ENCODE results near the gene PPP1R9A.
"Not testable (repeated sequence)": the region's sequence is repeated elsewhere in the genome, so short reads cannot be mapped to it uniquely, and the experiment has no call there.

PPP1R9A gene

GRCh38 chr7:94980418-94981142 lies 73.2 kb downstream of the PPP1R9A start:
- no peak overlapping the region for H3K27ac ChIP-seq (ENCODE audit: low read depth, low read length)
- H3K4me3 ChIP-seq (ENCODE audit: low read depth, low read length): no peak overlapping the region
- H3K9me3 ChIP-seq (ENCODE audit: control insufficient read depth, insufficient read depth, low read length): no peaks in the 10 kb centered on the region

GRCh38 chr7:94995921-94996320 lies 88.5 kb downstream of the PPP1R9A start:
- Histone ChIP-seq H3K4me1 (ENCODE audit: control insufficient read depth, insufficient read depth, low read length) (peaks cover 15% of the 10 kb centered on the region), H3K36me3 (ENCODE audit: control insufficient read depth, insufficient read depth, low read length) (no peaks in the 10 kb centered on the region), H3K27me3 (ENCODE audit: control insufficient read depth, insufficient read depth, low read length) (no peaks in the 10 kb centered on the region), H3K4me3 (ENCODE audit: low read depth, low read length) (no peak overlapping the region), H3K9ac (ENCODE audit: low read depth, low read length) (no peak overlapping the region), H3K27ac (ENCODE audit: low read depth, low read length) (no peak overlapping the region), H3K9me3 (ENCODE audit: control insufficient read depth, insufficient read depth, low read length) (no peaks in the 10 kb centered on the region)

More at GRCh38 chr7:94980418-94981142, 73.2 kb downstream of the PPP1R9A start:
- Histone ChIP-seq H3K36me3 (ENCODE audit: control insufficient read depth, insufficient read depth, low read length) (no peaks in the 10 kb centered on the region), H3K4me1 (ENCODE audit: control insufficient read depth, insufficient read depth, low read length) (no peaks in the 10 kb centered on the region), H3K9ac (ENCODE audit: low read depth, low read length) (no peak overlapping the region), H3K27me3 (ENCODE audit: control insufficient read depth, insufficient read depth, low read length) (no peaks in the 10 kb centered on the region)

- peaks cover 17% of the 10 kb centered on the region for H3K4me1 ChIP-seq (ENCODE audit: control insufficient read depth, insufficient read depth, low read length)
- no peak overlapping the region for H3K4me3 ChIP-seq (ENCODE audit: low read depth, low read length)
- H3K27me3 ChIP-seq (ENCODE audit: control insufficient read depth, insufficient read depth, low read length): no peaks in the 10 kb centered on the region
- H3K36me3 ChIP-seq (ENCODE audit: control insufficient read depth, insufficient read depth, low read length): no peaks in the 10 kb centered on the region
- no peak overlapping the region for H3K27ac ChIP-seq (ENCODE audit: low read depth, low read length)
- H3K9me3 ChIP-seq (ENCODE audit: control insufficient read depth, insufficient read depth, low read length): no peaks in the 10 kb centered on the region
- no peak overlapping the region for H3K9ac ChIP-seq (ENCODE audit: low read depth, low read length)
These were observed 89.0 kb downstream of the PPP1R9A start for GRCh38 chr7:94996369-94996768.

DNA sequence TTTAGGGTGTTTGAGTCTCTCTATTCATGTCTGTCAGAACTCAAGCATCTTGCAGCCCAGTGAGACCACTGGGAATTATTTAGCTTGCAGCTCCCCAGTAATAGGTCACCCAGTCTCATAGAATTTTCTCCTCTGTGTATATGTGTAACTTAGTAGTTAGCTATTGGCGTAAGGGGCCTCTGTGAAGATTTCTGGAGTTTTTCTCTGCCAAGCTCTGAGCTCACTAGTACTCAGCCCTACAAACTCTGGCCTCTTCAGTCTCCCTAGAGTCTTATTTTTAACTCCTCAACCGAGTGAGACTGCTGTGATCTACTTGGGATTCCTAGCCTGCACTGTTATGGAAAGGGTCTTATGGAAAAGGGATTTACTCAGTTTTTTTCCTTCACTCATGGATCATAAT lies 90.2 kb downstream of the PPP1R9A start:
- H3K27me3 ChIP-seq (ENCODE audit: control insufficient read depth, insufficient read depth, low read length): no peaks in the 10 kb centered on the region
- H3K9ac ChIP-seq (ENCODE audit: low read depth, low read length): no peak overlapping the region
- H3K9me3 ChIP-seq (ENCODE audit: control insufficient read depth, insufficient read depth, low read length): no peaks in the 10 kb centered on the region
- H3K4me1 ChIP-seq (ENCODE audit: control insufficient read depth, insufficient read depth, low read length): peaks cover 17% of the 10 kb centered on the region
- no peak overlapping the region for H3K4me3 ChIP-seq (ENCODE audit: low read depth, low read length)
- no peaks in the 10 kb centered on the region for H3K36me3 ChIP-seq (ENCODE audit: control insufficient read depth, insufficient read depth, low read length)
- H3K27ac ChIP-seq (ENCODE audit: low read depth, low read length): no peak overlapping the region

DNA sequence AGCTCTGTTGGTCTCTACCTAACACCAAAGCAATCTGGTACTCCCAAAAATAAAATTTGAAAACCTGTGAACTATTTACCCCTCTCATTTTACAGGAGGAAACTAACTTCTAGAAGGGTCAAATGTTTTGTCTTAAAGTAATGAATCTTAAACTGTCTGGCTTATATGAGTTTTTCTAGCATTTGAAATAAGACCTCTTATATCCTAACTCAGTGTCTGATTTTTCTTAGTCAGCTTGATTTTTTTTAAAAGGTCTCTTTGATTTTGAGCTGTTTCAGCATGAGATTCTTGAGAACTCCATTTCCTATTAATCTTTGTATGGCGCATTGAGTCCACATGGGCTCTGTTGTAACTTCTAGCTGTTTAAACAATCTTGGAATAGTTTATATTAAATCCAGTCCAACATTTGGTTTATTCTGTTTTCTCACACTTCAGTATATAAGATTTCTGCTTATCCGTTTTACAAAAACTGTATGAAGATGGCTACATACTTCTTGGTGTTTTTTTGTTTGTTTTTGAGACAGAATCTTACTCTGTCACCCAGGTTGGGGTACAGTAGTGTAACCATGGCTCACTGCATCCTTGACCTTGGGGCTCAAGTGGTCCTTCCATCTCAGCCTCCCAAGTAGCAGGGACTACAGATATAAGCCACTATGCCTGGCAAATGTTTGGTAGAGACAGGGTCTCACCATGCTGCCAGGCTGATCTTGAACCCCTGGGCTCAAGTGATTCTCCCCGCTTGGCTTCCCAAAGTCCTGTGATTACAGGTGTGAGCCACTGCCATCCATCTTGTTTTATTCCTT lies 91.1 kb downstream of the PPP1R9A start:
- Histone ChIP-seq H3K27ac (ENCODE audit: low read depth, low read length) (no peak overlapping the region), H3K9ac (ENCODE audit: low read depth, low read length) (no peak overlapping the region)

GRCh38 chr7:94999069-94999351 lies 91.6 kb downstream of the PPP1R9A start:
- Histone ChIP-seq H3K27ac (ENCODE audit: low read depth, low read length) (no peak overlapping the region), H3K4me3 (ENCODE audit: low read depth, low read length) (no peak overlapping the region), H3K27me3 (ENCODE audit: control insufficient read depth, insufficient read depth, low read length) (no peaks in the 10 kb centered on the region), H3K36me3 (ENCODE audit: control insufficient read depth, insufficient read depth, low read length) (no peaks in the 10 kb centered on the region), H3K4me1 (ENCODE audit: control insufficient read depth, insufficient read depth, low read length) (peaks cover 17% of the 10 kb centered on the region), H3K9me3 (ENCODE audit: control insufficient read depth, insufficient read depth, low read length) (no peaks in the 10 kb centered on the region), H3K9ac (ENCODE audit: low read depth, low read length) (no peak overlapping the region)

More for the DNA sequence above, 91.1 kb downstream of the PPP1R9A start:
- no peaks in the 10 kb centered on the region for H3K36me3 ChIP-seq (ENCODE audit: control insufficient read depth, insufficient read depth, low read length)
- H3K4me1 ChIP-seq (ENCODE audit: control insufficient read depth, insufficient read depth, low read length): peaks cover 17% of the 10 kb centered on the region
- no peaks in the 10 kb centered on the region for H3K9me3 ChIP-seq (ENCODE audit: control insufficient read depth, insufficient read depth, low read length)
- no peaks in the 10 kb centered on the region for H3K27me3 ChIP-seq (ENCODE audit: control insufficient read depth, insufficient read depth, low read length)
- no peak overlapping the region for H3K4me3 ChIP-seq (ENCODE audit: low read depth, low read length)

GRCh38 chr7:94999601-95000000 lies 92.2 kb downstream of the PPP1R9A start:
- not testable (repeated sequence) for H3K27ac ChIP-seq (ENCODE audit: low read depth, low read length); H3K9me3 ChIP-seq (ENCODE audit: control insufficient read depth, insufficient read depth, low read length); H3K27me3 ChIP-seq (ENCODE audit: control insufficient read depth, insufficient read depth, low read length); H3K9ac ChIP-seq (ENCODE audit: low read depth, low read length); H3K36me3 ChIP-seq (ENCODE audit: control insufficient read depth, insufficient read depth, low read length); H3K4me3 ChIP-seq (ENCODE audit: low read depth, low read length)
- H3K4me1 ChIP-seq (ENCODE audit: control insufficient read depth, insufficient read depth, low read length): peaks cover 17% of the 10 kb centered on the region

DNA sequence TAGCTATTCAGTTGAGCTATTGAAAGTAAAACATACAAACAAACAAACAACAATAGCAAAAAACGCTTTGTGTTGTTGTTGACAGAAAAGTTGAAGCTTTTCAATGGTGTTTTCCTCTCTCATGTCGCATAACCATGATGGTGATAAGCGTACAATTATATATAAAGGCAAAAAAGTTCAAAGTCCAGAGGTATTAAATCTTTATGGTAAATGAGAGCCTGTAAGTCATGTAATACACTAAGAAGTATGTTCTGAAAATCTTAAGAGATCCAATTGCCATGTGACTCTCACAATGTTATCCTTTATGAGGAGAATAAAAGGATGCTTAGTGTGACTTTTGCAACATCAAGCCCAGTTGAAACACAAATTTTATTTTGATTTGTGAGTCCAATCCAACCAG lies 93.9 kb downstream of the PPP1R9A start:
- no peaks in the 10 kb centered on the region for H3K9me3 ChIP-seq (ENCODE audit: control insufficient read depth, insufficient read depth, low read length)
- H3K27me3 ChIP-seq (ENCODE audit: control insufficient read depth, insufficient read depth, low read length): no peaks in the 10 kb centered on the region
- no peak overlapping the region for H3K4me3 ChIP-seq (ENCODE audit: low read depth, low read length)
- H3K36me3 ChIP-seq (ENCODE audit: control insufficient read depth, insufficient read depth, low read length): no peaks in the 10 kb centered on the region
- no peak overlapping the region for H3K9ac ChIP-seq (ENCODE audit: low read depth, low read length)
- H3K27ac ChIP-seq (ENCODE audit: low read depth, low read length): no peak overlapping the region
- H3K4me1 ChIP-seq (ENCODE audit: control insufficient read depth, insufficient read depth, low read length): peaks cover 17% of the 10 kb centered on the region

DNA sequence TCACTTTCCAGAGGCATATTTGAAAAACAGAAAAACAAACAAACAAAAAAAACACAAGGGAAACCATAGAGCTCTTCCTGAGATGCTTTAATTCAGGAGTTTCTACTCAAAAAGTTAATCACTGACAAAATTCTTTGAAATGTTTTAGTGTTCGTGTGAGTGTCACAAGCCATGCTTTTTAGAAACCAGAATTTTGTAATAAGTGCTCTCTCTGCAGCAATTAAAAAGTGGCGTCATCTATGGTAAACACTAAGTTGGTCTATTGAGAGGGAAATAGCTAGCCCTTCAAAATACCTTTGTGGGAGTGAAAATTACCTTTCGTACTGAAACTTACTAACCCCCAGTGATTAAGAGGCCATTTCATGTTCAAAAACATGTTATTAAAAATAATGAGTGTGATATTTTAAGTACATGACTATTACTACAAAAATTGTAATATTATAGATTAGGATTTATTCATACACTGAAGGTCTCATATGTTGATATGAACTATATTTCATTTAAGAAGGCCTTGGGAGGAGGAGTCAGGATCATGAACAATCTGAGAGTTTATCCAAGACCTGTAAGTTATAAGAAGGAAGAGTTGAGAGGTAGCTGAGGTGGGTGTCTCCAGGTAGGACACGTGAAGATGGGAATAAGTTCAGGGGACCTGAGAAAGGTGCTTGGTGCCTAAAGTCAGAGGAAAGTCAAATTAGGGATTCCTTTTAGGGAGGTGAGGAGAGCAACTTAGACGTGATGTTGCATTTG lies 94.6 kb downstream of the PPP1R9A start:
- Histone ChIP-seq H3K9ac (ENCODE audit: low read depth, low read length) (no peak overlapping the region), H3K36me3 (ENCODE audit: control insufficient read depth, insufficient read depth, low read length) (no peaks in the 10 kb centered on the region)

GRCh38 chr7:95002775-95003174 lies 95.4 kb downstream of the PPP1R9A start:
- Histone ChIP-seq H3K9me3 (ENCODE audit: control insufficient read depth, insufficient read depth, low read length) (no peaks in the 10 kb centered on the region), H3K9ac (ENCODE audit: low read depth, low read length) (no peak overlapping the region), H3K36me3 (ENCODE audit: control insufficient read depth, insufficient read depth, low read length) (no peaks in the 10 kb centered on the region), H3K27me3 (ENCODE audit: control insufficient read depth, insufficient read depth, low read length) (no peaks in the 10 kb centered on the region), H3K4me1 (ENCODE audit: control insufficient read depth, insufficient read depth, low read length) (peaks cover 13% of the 10 kb centered on the region), H3K27ac (ENCODE audit: low read depth, low read length) (no peak overlapping the region), H3K4me3 (ENCODE audit: low read depth, low read length) (no peak overlapping the region)

More for the DNA sequence above, 94.6 kb downstream of the PPP1R9A start:
- H3K27me3 ChIP-seq (ENCODE audit: control insufficient read depth, insufficient read depth, low read length): no peaks in the 10 kb centered on the region
- H3K4me1 ChIP-seq (ENCODE audit: control insufficient read depth, insufficient read depth, low read length): peaks cover 17% of the 10 kb centered on the region
- no peak overlapping the region for H3K27ac ChIP-seq (ENCODE audit: low read depth, low read length)
- no peak overlapping the region for H3K4me3 ChIP-seq (ENCODE audit: low read depth, low read length)
- H3K9me3 ChIP-seq (ENCODE audit: control insufficient read depth, insufficient read depth, low read length): no peaks in the 10 kb centered on the region

Data from HUES48 (cell line).